GM12878 (cell line): ENCODE results near the gene NPAS3. TPM values are rescaled to one million over a fixed set of nuclear protein-coding genes. Genes with fewer than 3 reads are reported as not detected.

Source experiments
- ATAC-seq: fragments of 200-7000 bp; cut with Tn5 transposase; 3 replicates; pipeline ENCODE4 v1.9.1; 2020; ENCODE audit warnings: mild to moderate bottlenecking, moderate library complexity
- BruUV-seq: library from RNA; stranded (reverse); fragments of 400-500 nt; replicated peaks from 2 replicates; lab custom pipeline; 2021; lab: Mats Ljungman, UMichigan
- CTCF ChIA-PET: fragments of 300-600 bp; sonication (Branson Sonifier 250); formaldehyde crosslinking; extraction: SDS; loops from one replicate; lab custom pipeline; 2021; ENCODE audit warnings: inconsistent platforms; lab: Yijun Ruan, JAX
- POLR2A ChIA-PET: fragments of 350-600 bp; formaldehyde crosslinking; extraction: SDS; loops from one replicate; lab custom pipeline; 2021; ENCODE audit warnings: inconsistent platforms; lab: Charles Lee
- RAD21 ChIA-PET: fragments of 300-600 bp; sonication (Branson Sonifier 250); formaldehyde crosslinking; loops from one replicate; lab custom pipeline; 2023; ENCODE audit warnings: antibody characterized with exemption; ENCODE audit not compliant: unreplicated experiment; lab: Charles Lee
- SMC1A ChIA-PET: fragments of 300-600 bp; sonication (Branson Sonifier 250); formaldehyde crosslinking; loops from one replicate; lab custom pipeline; 2023; ENCODE audit not compliant: unreplicated experiment, uncharacterized antibody; lab: Charles Lee
- DNase-seq: peaks from one replicate; pipeline ENCODE4 v3.0.0-alpha.2; 2011; ENCODE audit warnings: low read depth, low spot score
- FAIRE-seq: peaks from 3 replicates; lab custom pipeline; 2011; peaks lifted over from hg19 to GRCh38; lab: Jason Lieb, UNC
- H2AFZ ChIP-seq: 2 replicates; pipeline ENCODE4 v1.6.0; 2011; ENCODE audit warnings: low read depth, low read length, control low read depth; ENCODE audit not compliant: control insufficient read depth
- H3K27ac ChIP-seq: 2 replicates; pipeline ENCODE4 v1.5.1; 2011; ENCODE audit warnings: control low read depth; ENCODE audit not compliant: control insufficient read depth, insufficient read depth
- H3K27me3 ChIP-seq, 2 experiments: replicated peaks in 1 of 2; 2 replicates each; pipeline versions ENCODE4 v1.6.0 to v1.6.1; 2011; ENCODE audit warnings: low read length in 1 of 2; ENCODE audit not compliant: control insufficient read depth in 2 of 2, insufficient read depth in 2 of 2
- H3K36me3 ChIP-seq, 2 experiments: 2 replicates each; pipeline ENCODE4 v1.5.1; 2011; ENCODE audit warnings: low read length in 1 of 2; ENCODE audit not compliant: control insufficient read depth in 2 of 2, insufficient read depth in 2 of 2
- H3K4me1 ChIP-seq: 2 replicates; pipeline ENCODE4 v1.6.1; 2011; ENCODE audit warnings: mild to moderate bottlenecking, low read length, moderate library complexity, mixed read lengths; ENCODE audit not compliant: control insufficient read depth, insufficient read depth
- H3K4me2 ChIP-seq: 2 replicates; pipeline ENCODE4 v1.6.0; 2011; ENCODE audit warnings: control low read depth; ENCODE audit not compliant: control insufficient read depth, insufficient read depth
- H3K4me3 ChIP-seq: fragments of 200-600 bp; sonication (generic); 2 replicates; pipeline ENCODE4 v1.5.1; 2016
- H3K79me2 ChIP-seq: 2 replicates; pipeline ENCODE4 v1.6.0; 2011; ENCODE audit warnings: low read length; ENCODE audit not compliant: control insufficient read depth, insufficient read depth
- H3K9ac ChIP-seq: 2 replicates; pipeline ENCODE4 v1.8.0; 2011; ENCODE audit warnings: low read length, control low read depth, mixed read lengths; ENCODE audit not compliant: control insufficient read depth, insufficient read depth
- H3K9me3 ChIP-seq: replicated peaks from 3 replicates; pipeline ENCODE4 v1.5.1; 2011; ENCODE audit warnings: mild to moderate bottlenecking, low read length; ENCODE audit not compliant: control insufficient read depth, insufficient read depth
- H4K20me1 ChIP-seq: 2 replicates; pipeline ENCODE4 v1.6.0; 2011; ENCODE audit not compliant: control insufficient read depth, insufficient read depth
- FOXM1 ChIP-seq: IDR thresholded peaks from 2 replicates; pipeline ENCODE4 v1.6.1; 2012; ENCODE audit warnings: low read depth, mild to moderate bottlenecking, inconsistent platforms, low read length, moderate library complexity
- POU2F2 ChIP-seq: IDR thresholded peaks from 3 replicates; pipeline ENCODE4 v1.6.1; 2011; ENCODE audit warnings: low read depth, mild to moderate bottlenecking, low read length, borderline replicate concordance
- TCF7 ChIP-seq: IDR thresholded peaks from 2 replicates; pipeline ENCODE4 v1.6.1; 2014; ENCODE audit warnings: antibody characterized with exemption, borderline replicate concordance
- ZBTB4 ChIP-seq: fragments of 450-650 bp; formaldehyde crosslinking; IDR thresholded peaks from 2 replicates; pipeline ENCODE4 v1.4.0; 2022; ENCODE audit warnings: mild to moderate bottlenecking, moderate library complexity
- WGBS: methylation state at CpG from one replicate; pipeline ENCODE4 v1.1.6; 2016; ENCODE audit warnings: low lambda C conversion rate; ENCODE audit not compliant: insufficient replicate concordance, insufficient coverage; ENCODE audit errors: missing lambda C conversion rate; 5-methylcytosine and 5-hydroxymethylcytosine counted together
- in situ Hi-C: fragments of 300-500 bp; cut with MboI; formaldehyde crosslinking; loops from 9 replicates; pipeline ENCODE4 v1.14.3; 2018; ENCODE audit warnings: mixed read lengths
- intact Hi-C: fragments of 100-400 bp; cut with micrococcal nuclease; formaldehyde crosslinking; loops from one replicate; pipeline ENCODE4 v1.14.2; 2022; ENCODE audit not compliant: unreplicated experiment
- polyA plus RNA-seq, 11 experiments: library from polyadenylated mRNA; depleted of rRNA in 4 of 11; unstranded in 6 of 11; stranded (reverse) in 5 of 11; fragments of >200 nt; fragmentation: Nextera tagmentation in 4 of 11; fragmentation: Illumina TruSeq in 1 of 11; extraction: Ambion mirVana in 4 of 11; extraction: Trizol in 1 of 11; gene quantifications; 1 replicate in 1 of 11; 2 replicates in 10 of 11; pipeline versions ENCODE4 v1.2.1 to v1.2.3, GENCODE V29; 2011 to 2016; ENCODE audit warnings: inconsistent platforms in 2 of 11, missing spikeins in 2 of 11, low read depth in 1 of 11
- total RNA-seq, 4 experiments: library from RNA; depleted of rRNA in 3 of 4; stranded (reverse); fragments of >200 nt in 3 of 4; fragmentation: Illumina TruSeq in 1 of 4; extraction: Trizol in 1 of 4; gene quantifications; 2 replicates each; pipeline versions ENCODE4 v1.2.1 to v1.2.3, GENCODE V29; 2013 to 2021
- TF ChIP-seq, protein P1 (sequence below): fragments of 450-650 bp; IDR thresholded peaks from 2 replicates; pipeline ENCODE4 v1.6.1; 2016; ENCODE audit warnings: mild to moderate bottlenecking

The NPAS3 gene
- total and polyA plus RNA-seq, 10 of the 15 experiments (the other 5 are each of a cell fraction or from before 2014, with no cell fraction given) = under 0.01 to 2.7 (median 0.03) TPM; not detected in 6

- in situ Hi-C loops = no loop called here
- no peak for ATAC-seq
- TF ChIP-seq FOXM1 = no peak
- no peak for TF ChIP-seq ZBTB4 (CRISPR knock-in tag)
- no peak for TF ChIP-seq POU2F2
- TF ChIP-seq, protein P1, sequence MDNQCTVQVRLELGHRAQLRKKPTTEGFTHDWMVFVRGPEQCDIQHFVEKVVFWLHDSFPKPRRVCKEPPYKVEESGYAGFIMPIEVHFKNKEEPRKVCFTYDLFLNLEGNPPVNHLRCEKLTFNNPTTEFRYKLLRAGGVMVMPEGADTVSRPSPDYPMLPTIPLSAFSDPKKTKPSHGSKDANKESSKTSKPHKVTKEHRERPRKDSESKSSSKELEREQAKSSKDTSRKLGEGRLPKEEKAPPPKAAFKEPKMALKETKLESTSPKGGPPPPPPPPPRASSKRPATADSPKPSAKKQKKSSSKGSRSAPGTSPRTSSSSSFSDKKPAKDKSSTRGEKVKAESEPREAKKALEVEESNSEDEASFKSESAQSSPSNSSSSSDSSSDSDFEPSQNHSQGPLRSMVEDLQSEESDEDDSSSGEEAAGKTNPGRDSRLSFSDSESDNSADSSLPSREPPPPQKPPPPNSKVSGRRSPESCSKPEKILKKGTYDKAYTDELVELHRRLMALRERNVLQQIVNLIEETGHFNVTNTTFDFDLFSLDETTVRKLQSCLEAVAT = no peak
- TF ChIP-seq TCF7 = no peak
- TF ChIP-seq, all 136 proteins: peak for 0
- Histone ChIP-seq H2AFZ (no peak overlapping the region), H3K4me3 (no peak overlapping the region), H3K9ac (no peak overlapping the region), H3K9me3 (no peaks in the 10 kb centered on the region), H3K36me3 (no peaks in the 10 kb centered on the region), H4K20me1 (no peaks in the 10 kb centered on the region), H3K4me1 (no peaks in the 10 kb centered on the region), H3K79me2 (no peaks in the 10 kb centered on the region), H3K27ac (no peak overlapping the region), H3K4me2 (no peak overlapping the region), H3K27me3 (no peaks in the 10 kb centered on the region)
- RAD21 ChIA-PET = no interaction called here
- FAIRE-seq = no peak
- no TSS peak for BruUV-seq
- intact Hi-C loops = no loop called here
- SMC1A ChIA-PET = interaction anchor here (1.0 to 2.6 kb wide), 4 partner anchors 9 to 13 kb away, joined by 3 to 9 read pairs (median 5); no protein-coding TSS in a partner anchor
- WGBS = 46% methylated on average over 9 of the region's 9 CpGs
- DNase-seq = no peak
- POLR2A ChIA-PET = interaction anchor here (1.0 to 1.3 kb wide), 2 partner anchors 41 to 43 kb away, joined by 3 read pairs; no protein-coding TSS in a partner anchor
- CTCF ChIA-PET = interaction anchor here (1.8 to 2.8 kb wide), 3 partner anchors 12 to 41 kb away, joined by 4 to 6 read pairs (median 6); no protein-coding TSS in a partner anchor
Observed at GRCh38 chr14:33685026-33685425, 746.3 kb downstream of the NPAS3 start.
